Astrocyte of the cerebellum (primary cell): ENCODE data around the gene NPC2.

Experiments
- DNase-seq: peaks from one replicate; pipeline ENCODE4 v3.0.0-alpha.2; 2011; ENCODE audit warnings: low read depth
- H3K4me3 ChIP-seq: 2 replicates; pipeline ENCODE4 v1.5.1; 2011; ENCODE audit warnings: mild to moderate bottlenecking, low read depth, low read length, moderate library complexity
- CTCF ChIP-seq: IDR thresholded peaks from 2 replicates; pipeline ENCODE4 v1.5.1; 2012; ENCODE audit warnings: low read length, low read depth, moderate library complexity, mild to moderate bottlenecking; ENCODE audit errors: missing control alignments
- in situ Hi-C: cut with HindIII; loops from 2 replicates; pipeline ENCODE4 v1.10.0; 2017; ENCODE audit warnings: low sequenced_read_pairs

NPC2 gene

GRCh38 chr14:74504874-74505720, 12.0 kb upstream of the NPC2 start:
- no peak overlapping the region for H3K4me3 ChIP-seq
- DNase-seq = no peak
- in situ Hi-C loops = no loop called here
- TF ChIP-seq CTCF = no peak

- no peak for TF ChIP-seq CTCF
- in situ Hi-C loops = no loop called here
- H3K4me3 ChIP-seq = no peak overlapping the region
- DNase-seq = no peak
Measured at GRCh38 chr14:74504412-74504811, 11.3 kb upstream of the NPC2 start.

- no peak overlapping the region for H3K4me3 ChIP-seq
- DNase-seq = no peak
- in situ Hi-C loops = no loop called here
- TF ChIP-seq CTCF = no peak
Measured at GRCh38 chr14:74503938-74504335, 10.8 kb upstream of the NPC2 start.

GRCh38 chr14:74503291-74503937, 10.3 kb upstream of the NPC2 start:
- no peak for TF ChIP-seq CTCF
- in situ Hi-C loops = no loop called here
- no peak for DNase-seq
- no peak overlapping the region for H3K4me3 ChIP-seq

- no peak overlapping the region for H3K4me3 ChIP-seq
- TF ChIP-seq CTCF = peak; percentile 73
- in situ Hi-C loops = no loop called here
- DNase-seq = no peak
Measured at GRCh38 chr14:74502236-74503019, 9.3 kb upstream of the NPC2 start.

GRCh38 chr14:74501691-74502090, 8.6 kb upstream of the NPC2 start:
- in situ Hi-C loops = no loop called here
- no peak for DNase-seq
- H3K4me3 ChIP-seq = no peak overlapping the region
- no peak for TF ChIP-seq CTCF
